Activated CD8-positive, alpha-beta memory T cell treated with anti-CD3 and anti-CD28 coated beads, Interleukin-2, amount 10 ng/mL, durations not matched to agents 7 days and 5 days (primary cell): Measurements from ENCODE around the gene DAZ4. TPM values are rescaled to one million over a fixed set of nuclear protein-coding genes. Genes with fewer than 3 reads are reported as not detected.
"Not testable (repeated sequence)": the region's sequence is repeated elsewhere in the genome, so short reads cannot be mapped to it uniquely, and the experiment has no call there.

Experiments
- ATAC-seq: fragments of 150-1000 bp; cut with Tn5 transposase; one replicate; pipeline ENCODE4 v1.10.0; 2021; ENCODE audit warnings: moderate library complexity
- CTCF ChIA-PET: fragments of 350-600 bp; sonication (Branson Sonifier 250); formaldehyde crosslinking; loops from one replicate; lab custom pipeline; 2021; ENCODE audit warnings: antibody characterized with exemption; lab: Charles Lee
- DNase-seq: peaks from one replicate; pipeline ENCODE4 v3.0.0-alpha.2; 2020
- H3K27ac Mint-ChIP-seq: one replicate; pipeline ENCODE4 v1.8.0; 2021; ENCODE audit warnings: mild to moderate bottlenecking, mixed read lengths
- H3K27me3 Mint-ChIP-seq: one replicate; pipeline ENCODE4 v1.8.0; 2021; ENCODE audit warnings: mixed read lengths
- H3K36me3 Mint-ChIP-seq: one replicate; pipeline ENCODE4 v1.8.0; 2021; ENCODE audit warnings: mild to moderate bottlenecking, mixed read lengths
- H3K4me1 Mint-ChIP-seq: one replicate; pipeline ENCODE4 v1.8.0; 2021; ENCODE audit warnings: mixed read lengths
- H3K4me3 Mint-ChIP-seq: one replicate; pipeline ENCODE4 v1.8.0; 2021; ENCODE audit warnings: mild to moderate bottlenecking, moderate library complexity, mixed read lengths
- H3K9me3 Mint-ChIP-seq: one replicate; pipeline ENCODE4 v1.8.0; 2022; ENCODE audit warnings: low read depth, mixed read lengths
- total RNA-seq, 2 experiments: library from RNA; stranded (reverse); gene quantifications; one replicate each; pipeline ENCODE4 v1.2.3, GENCODE V29; 2021

Gene DAZ4
- total RNA-seq: not detected

GRCh38 chrY:24833619-24834018 is at the start of gene DAZ4:
TSS of gene DAZ4 (plus strand) at chrY:24833919. CDS start at chrY:24834127, 208 bp downstream.
- H3K36me3 Mint-ChIP-seq, DNase-seq, H3K4me1 Mint-ChIP-seq, H3K27ac Mint-ChIP-seq, H3K9me3 Mint-ChIP-seq, H3K4me3 Mint-ChIP-seq, CTCF ChIA-PET, H3K27me3 Mint-ChIP-seq, ATAC-seq: not testable (repeated sequence)

- ATAC-seq, H3K9me3 Mint-ChIP-seq, H3K27ac Mint-ChIP-seq, H3K36me3 Mint-ChIP-seq, H3K4me3 Mint-ChIP-seq, CTCF ChIA-PET, H3K4me1 Mint-ChIP-seq, H3K27me3 Mint-ChIP-seq, DNase-seq: not testable (repeated sequence)
Observed at GRCh38 chrY:24813293-24813692, 20.4 kb upstream of the DAZ4 start, which contains the start of gene DAZ3. TSS of gene DAZ3 (minus strand) at chrY:24813393. CDS start at chrY:24813185, 208 bp downstream.

GRCh38 chrY:24821836-24822235 is 11.9 kb upstream of the DAZ4 start:
- CTCF ChIA-PET, H3K4me1 Mint-ChIP-seq, H3K27me3 Mint-ChIP-seq, H3K4me3 Mint-ChIP-seq, ATAC-seq, H3K27ac Mint-ChIP-seq, DNase-seq, H3K9me3 Mint-ChIP-seq, H3K36me3 Mint-ChIP-seq: not testable (repeated sequence)

GRCh38 chrY:24824184-24824879 is 9.4 kb upstream of the DAZ4 start:
- ATAC-seq, H3K27ac Mint-ChIP-seq, DNase-seq, H3K27me3 Mint-ChIP-seq, H3K36me3 Mint-ChIP-seq, H3K9me3 Mint-ChIP-seq, H3K4me3 Mint-ChIP-seq, CTCF ChIA-PET, H3K4me1 Mint-ChIP-seq: not testable (repeated sequence)

GRCh38 chrY:24825069-24825468 is 8.7 kb upstream of the DAZ4 start:
- H3K27me3 Mint-ChIP-seq, DNase-seq, H3K36me3 Mint-ChIP-seq, H3K27ac Mint-ChIP-seq, CTCF ChIA-PET, H3K4me1 Mint-ChIP-seq, H3K9me3 Mint-ChIP-seq, ATAC-seq, H3K4me3 Mint-ChIP-seq: not testable (repeated sequence)

Other genes starting within 250 kb of the DAZ4 start
- gene BPY2B, start 215.9 kb upstream of the DAZ4 start, total RNA-seq: not detected
- gene DAZ3, start 20.5 kb upstream of the DAZ4 start, total RNA-seq: not detected
- not detected for gene BPY2C, start 218.2 kb downstream of the DAZ4 start, total RNA-seq